GM12873 (cell line): ENCODE measurements around the gene IP6K3.

ENCODE experiments used
- TF ChIP-seq, protein P1 (sequence below): IDR thresholded peaks from 2 replicates; pipeline ENCODE4 v1.5.1; 2012; ENCODE audit warnings: low read depth, mild to moderate bottlenecking, moderate library complexity, low read length, control low read depth; ENCODE audit not compliant: insufficient read depth; ENCODE audit errors: missing control alignments

The IP6K3 gene

DNA sequence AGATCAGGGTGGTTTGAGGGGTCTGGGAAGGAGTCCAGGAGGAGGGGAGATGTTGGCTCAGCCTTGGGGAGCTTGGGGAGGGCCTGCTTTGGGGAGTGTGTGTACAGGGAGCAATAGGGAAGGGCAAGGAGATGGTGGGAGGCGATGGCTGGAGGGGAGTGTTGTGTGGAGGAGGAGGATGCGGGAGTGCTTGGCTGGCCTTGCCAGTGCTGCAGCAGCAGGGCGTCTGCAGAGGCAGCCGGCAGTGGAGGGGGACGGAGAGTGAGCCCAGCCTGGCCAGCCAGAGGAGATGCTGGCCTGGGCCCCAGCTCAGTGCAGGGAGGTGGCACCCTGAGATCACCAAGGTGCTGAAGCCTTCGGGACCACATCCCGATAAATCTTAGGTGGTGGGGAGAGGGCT lies 3.9 kb downstream of the IP6K3 start:
- TF ChIP-seq, protein P1, sequence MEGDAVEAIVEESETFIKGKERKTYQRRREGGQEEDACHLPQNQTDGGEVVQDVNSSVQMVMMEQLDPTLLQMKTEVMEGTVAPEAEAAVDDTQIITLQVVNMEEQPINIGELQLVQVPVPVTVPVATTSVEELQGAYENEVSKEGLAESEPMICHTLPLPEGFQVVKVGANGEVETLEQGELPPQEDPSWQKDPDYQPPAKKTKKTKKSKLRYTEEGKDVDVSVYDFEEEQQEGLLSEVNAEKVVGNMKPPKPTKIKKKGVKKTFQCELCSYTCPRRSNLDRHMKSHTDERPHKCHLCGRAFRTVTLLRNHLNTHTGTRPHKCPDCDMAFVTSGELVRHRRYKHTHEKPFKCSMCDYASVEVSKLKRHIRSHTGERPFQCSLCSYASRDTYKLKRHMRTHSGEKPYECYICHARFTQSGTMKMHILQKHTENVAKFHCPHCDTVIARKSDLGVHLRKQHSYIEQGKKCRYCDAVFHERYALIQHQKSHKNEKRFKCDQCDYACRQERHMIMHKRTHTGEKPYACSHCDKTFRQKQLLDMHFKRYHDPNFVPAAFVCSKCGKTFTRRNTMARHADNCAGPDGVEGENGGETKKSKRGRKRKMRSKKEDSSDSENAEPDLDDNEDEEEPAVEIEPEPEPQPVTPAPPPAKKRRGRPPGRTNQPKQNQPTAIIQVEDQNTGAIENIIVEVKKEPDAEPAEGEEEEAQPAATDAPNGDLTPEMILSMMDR = no peak

- TF ChIP-seq, protein P1 = no peak
These were observed 4.6 kb downstream of the IP6K3 start for GRCh38 chr6:33742092-33742491.

GRCh38 chr6:33740794-33741193 lies 5.9 kb downstream of the IP6K3 start:
- TF ChIP-seq, protein P1 = no peak

GRCh38 chr6:33740204-33740608 lies 6.5 kb downstream of the IP6K3 start:
- TF ChIP-seq, protein P1 = no peak

DNA sequence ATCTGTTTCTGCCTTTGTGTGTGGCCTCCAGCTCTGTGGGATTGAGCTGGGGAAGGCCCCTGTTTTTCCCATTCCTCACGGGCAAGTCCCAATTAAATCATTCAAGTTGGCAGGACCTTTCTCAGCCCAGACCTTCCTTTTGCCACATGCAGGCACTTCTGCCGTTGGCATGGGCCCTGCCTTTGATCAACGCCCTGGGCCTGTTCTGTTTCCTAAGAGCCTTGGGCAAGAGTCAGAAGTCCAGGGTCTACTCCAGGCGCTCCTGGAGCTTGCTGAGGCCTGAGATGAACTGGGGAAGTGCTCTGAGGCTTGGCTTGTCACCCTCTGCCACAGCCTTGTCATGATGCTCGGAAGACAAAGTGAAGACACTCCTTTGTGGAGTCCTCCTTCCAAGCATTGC lies 7.1 kb downstream of the IP6K3 start:
- TF ChIP-seq, protein P1 = no peak

- TF ChIP-seq, protein P1 = no peak
These were observed 7.8 kb downstream of the IP6K3 start for GRCh38 chr6:33738879-33739278.

GRCh38 chr6:33738153-33738552 lies 8.6 kb downstream of the IP6K3 start:
- TF ChIP-seq, protein P1 = no peak
